Smooth muscle cell (in vitro differentiated cells): Measurements from ENCODE around the gene HIVEP3. TPM values are rescaled to one million over a fixed set of nuclear protein-coding genes. Genes with fewer than 3 reads are reported as not detected.

ENCODE experiments used
- DNase-seq: peaks from one replicate; lab custom pipeline; 2025; ENCODE audit not compliant: unreplicated experiment; lab: John Stamatoyannopoulos, UW
- H2AFZ ChIP-seq: fragments of 200-600 bp; sonication (generic); 2 replicates; pipeline ENCODE4 v1.6.0; 2016; ENCODE audit warnings: antibody characterized with exemption, low read depth, mild to moderate bottlenecking
- H3F3A ChIP-seq: fragments of 200-600 bp; sonication (generic); 2 replicates; pipeline ENCODE4 v1.6.0; 2017; ENCODE audit warnings: antibody characterized with exemption, low read depth
- H3K27ac ChIP-seq: fragments of 200-600 bp; sonication (generic); 2 replicates; pipeline ENCODE4 v1.5.1; 2016; ENCODE audit warnings: low read depth, mild to moderate bottlenecking
- H3K27me3 ChIP-seq: fragments of 200-600 bp; sonication (generic); 2 replicates; pipeline ENCODE4 v1.6.1; 2016; ENCODE audit warnings: low read depth, mild to moderate bottlenecking
- H3K36me3 ChIP-seq: fragments of 200-600 bp; sonication (generic); 2 replicates; pipeline ENCODE4 v1.5.1; 2016; ENCODE audit warnings: low read depth
- H3K4me1 ChIP-seq: fragments of 200-600 bp; sonication (generic); 2 replicates; pipeline ENCODE4 v1.5.1; 2016; ENCODE audit warnings: low read depth
- H3K4me2 ChIP-seq: fragments of 200-600 bp; sonication (generic); 2 replicates; pipeline ENCODE4 v1.6.0; 2016; ENCODE audit warnings: mild to moderate bottlenecking
- H3K4me3 ChIP-seq: fragments of 200-600 bp; sonication (generic); 2 replicates; pipeline ENCODE4 v1.5.1; 2016; ENCODE audit warnings: mild to moderate bottlenecking
- H3K79me2 ChIP-seq: fragments of 200-600 bp; sonication (generic); 2 replicates; pipeline ENCODE4 v1.6.0; 2016; ENCODE audit warnings: low read depth, mild to moderate bottlenecking
- H3K9ac ChIP-seq: fragments of 200-600 bp; sonication (generic); 2 replicates; pipeline ENCODE4 v1.6.0; 2016; ENCODE audit warnings: low read depth
- H3K9me3 ChIP-seq: fragments of 200-600 bp; sonication (generic); replicated peaks from 2 replicates; pipeline ENCODE4 v1.5.1; 2016; ENCODE audit warnings: low read depth
- H4K20me1 ChIP-seq: fragments of 200-600 bp; sonication (generic); 2 replicates; pipeline ENCODE4 v1.6.0; 2016; ENCODE audit warnings: low read depth
- CTCF ChIP-seq: fragments of 200-600 bp; sonication (generic); IDR thresholded peaks from 2 replicates; pipeline ENCODE4 v1.5.1; 2017; ENCODE audit warnings: borderline replicate concordance, mild to moderate bottlenecking, antibody characterized with exemption; ENCODE audit not compliant: insufficient read depth, poor library complexity, severe bottlenecking
- WGBS: methylation state at CpG from one replicate; pipeline ENCODE4 v1.1.7; 2016; ENCODE audit warnings: low lambda C conversion rate; 5-methylcytosine and 5-hydroxymethylcytosine counted together
- polyA plus RNA-seq: library from polyadenylated mRNA; unstranded; fragments of >200 nt; fragmentation: Nextera tagmentation; extraction: Ambion mirVana; gene quantifications from 2 replicates; pipeline ENCODE4 v1.2.1, GENCODE V29; 2016
- total RNA-seq: library from RNA; depleted of rRNA; stranded (reverse); fragments of >200 nt; gene quantifications from 2 replicates; pipeline ENCODE4 v1.2.3, GENCODE V29; 2014

HIVEP3 gene
- total and polyA plus RNA-seq, 2 experiments from 2014 or later = 2.1 to 6.4 TPM

- H3K79me2 ChIP-seq = no peaks in the 10 kb centered on the region
- TF ChIP-seq CTCF = no peak
- H3K9ac ChIP-seq = no peak overlapping the region
- peaks cover 6% of the 10 kb centered on the region for H3K4me1 ChIP-seq
- WGBS = 90% methylated on average over 9 of the region's 9 CpGs
- H3F3A ChIP-seq = no peaks in the 10 kb centered on the region
- H2AFZ ChIP-seq = no peak overlapping the region
- no peaks in the 10 kb centered on the region for H3K27me3 ChIP-seq
- H3K36me3 ChIP-seq = no peaks in the 10 kb centered on the region
- H3K4me2 ChIP-seq = no peak overlapping the region
- H4K20me1 ChIP-seq = peaks cover 45% of the 10 kb centered on the region
- no peak overlapping the region for H3K27ac ChIP-seq
- no peaks in the 10 kb centered on the region for H3K9me3 ChIP-seq
- DNase-seq = no peak
- H3K4me3 ChIP-seq = no peak overlapping the region
Measured at GRCh38 chr1:41538741-41539417, 379.8 kb downstream of the HIVEP3 start.

GRCh38 chr1:41537788-41538351, 380.9 kb downstream of the HIVEP3 start:
- Histone ChIP-seq H3K4me3 (no peak overlapping the region), H3K79me2 (no peaks in the 10 kb centered on the region), H3K4me1 (peaks cover 6% of the 10 kb centered on the region), H3K9ac (no peak overlapping the region), H3K27ac (no peak overlapping the region), H3F3A (no peaks in the 10 kb centered on the region), H3K4me2 (no peak overlapping the region), H4K20me1 (peaks cover 50% of the 10 kb centered on the region), H3K27me3 (no peaks in the 10 kb centered on the region), H3K9me3 (no peaks in the 10 kb centered on the region), H3K36me3 (no peaks in the 10 kb centered on the region), H2AFZ (no peak overlapping the region)
- DNase-seq = peak; percentile 6
- 50% methylated on average over 10 of the region's 10 CpGs for WGBS
- no peak for TF ChIP-seq CTCF

- H3K36me3 ChIP-seq = no peaks in the 10 kb centered on the region
- H3K27ac ChIP-seq = no peak overlapping the region
- peaks cover 50% of the 10 kb centered on the region for H4K20me1 ChIP-seq
- no peaks in the 10 kb centered on the region for H3K27me3 ChIP-seq
- H3K9ac ChIP-seq = no peak overlapping the region
- no peaks in the 10 kb centered on the region for H3K79me2 ChIP-seq
- H3K4me3 ChIP-seq = no peak overlapping the region
- H2AFZ ChIP-seq = no peak overlapping the region
- H3K9me3 ChIP-seq = no peaks in the 10 kb centered on the region
- H3F3A ChIP-seq = no peaks in the 10 kb centered on the region
- no peak for DNase-seq
- H3K4me1 ChIP-seq = peaks cover 6% of the 10 kb centered on the region
- H3K4me2 ChIP-seq = no peak overlapping the region
- WGBS = 90% methylated on average over 6 of the region's 6 CpGs
- no peak for TF ChIP-seq CTCF
Measured at GRCh38 chr1:41537251-41537650, 381.5 kb downstream of the HIVEP3 start.
